SIG-M5 treated with dmso at 0.1 percent for 504 hours (cell line): Measurements from ENCODE around the gene TBX20.
"Not testable (repeated sequence)": the region's sequence is repeated elsewhere in the genome, so short reads cannot be mapped to it uniquely, and the experiment has no call there.

Experiments
- DNase-seq: peaks from one replicate; lab custom pipeline; 2025; ENCODE audit not compliant: unreplicated experiment; lab: John Stamatoyannopoulos, UW

The TBX20 gene

GRCh38 chr7:35228496-35229051 is 25.3 kb downstream of the TBX20 start:
- not testable (repeated sequence) for DNase-seq

- not testable (repeated sequence) for DNase-seq
Measured at GRCh38 chr7:35227438-35227837, 26.5 kb downstream of the TBX20 start.

GRCh38 chr7:35222445-35222844 is 31.5 kb downstream of the TBX20 start:
- not testable (repeated sequence) for DNase-seq

- DNase-seq: not testable (repeated sequence)
Measured at GRCh38 chr7:35220176-35220575, 33.7 kb downstream of the TBX20 start.

- not testable (repeated sequence) for DNase-seq
Measured at GRCh38 chr7:35216033-35216432, 37.9 kb downstream of the TBX20 start.

- DNase-seq: not testable (repeated sequence)
Measured at GRCh38 chr7:35215063-35215462, 38.8 kb downstream of the TBX20 start.

GRCh38 chr7:35206924-35207323 is 47.0 kb downstream of the TBX20 start:
- DNase-seq: not testable (repeated sequence)

GRCh38 chr7:35204850-35205249 is 49.0 kb downstream of the TBX20 start:
- DNase-seq: not testable (repeated sequence)

- DNase-seq: not testable (repeated sequence)
Measured at GRCh38 chr7:35204031-35204430, 49.9 kb downstream of the TBX20 start.

GRCh38 chr7:35202353-35202752 is 51.5 kb downstream of the TBX20 start:
- not testable (repeated sequence) for DNase-seq

- not testable (repeated sequence) for DNase-seq
Measured at GRCh38 chr7:35200170-35200569, 53.7 kb downstream of the TBX20 start.

GRCh38 chr7:35198370-35199140 is 55.3 kb downstream of the TBX20 start:
- not testable (repeated sequence) for DNase-seq

GRCh38 chr7:35191571-35191970 is 62.3 kb downstream of the TBX20 start:
- DNase-seq: not testable (repeated sequence)

GRCh38 chr7:35190146-35190773 is 63.6 kb downstream of the TBX20 start:
- not testable (repeated sequence) for DNase-seq

- not testable (repeated sequence) for DNase-seq
Measured at GRCh38 chr7:35186751-35187150, 67.1 kb downstream of the TBX20 start.

GRCh38 chr7:35185908-35186731 is 67.8 kb downstream of the TBX20 start:
- DNase-seq: peak; percentile 40

- not testable (repeated sequence) for DNase-seq
Measured at GRCh38 chr7:35185578-35185907, 68.4 kb downstream of the TBX20 start.

GRCh38 chr7:35184961-35185360 is 68.9 kb downstream of the TBX20 start:
- not testable (repeated sequence) for DNase-seq

- not testable (repeated sequence) for DNase-seq
Measured at GRCh38 chr7:35183873-35184503, 69.9 kb downstream of the TBX20 start.

- not testable (repeated sequence) for DNase-seq
Measured at GRCh38 chr7:35180665-35181064, 73.2 kb downstream of the TBX20 start.

GRCh38 chr7:35173176-35173575 is 80.7 kb downstream of the TBX20 start:
- DNase-seq: not testable (repeated sequence)
